HepG2 (cell line): ENCODE results near the gene NAT14. TPM values are rescaled to one million over a fixed set of nuclear protein-coding genes. Genes with fewer than 3 reads are reported as not detected.

Experiments used
- CAMTA2 ChIP-seq: sonication (generic); formaldehyde crosslinking; IDR thresholded peaks from 2 replicates; pipeline ENCODE4 v1.4.0; 2020; ENCODE audit warnings: mild to moderate bottlenecking, missing genetic modification reagents, borderline replicate concordance
- CENPT ChIP-seq: sonication (generic); formaldehyde crosslinking; IDR thresholded peaks from 2 replicates; pipeline ENCODE4 v1.8.0; 2022; ENCODE audit warnings: low read depth, mild to moderate bottlenecking, moderate library complexity, missing genetic modification reagents
- DNMT1 ChIP-seq: sonication (generic); formaldehyde crosslinking; IDR thresholded peaks from 2 replicates; pipeline ENCODE4 v1.5.1; 2020; ENCODE audit warnings: mild to moderate bottlenecking, missing genetic modification reagents
- E2F1 ChIP-seq: sonication (generic); formaldehyde crosslinking; IDR thresholded peaks from 2 replicates; pipeline ENCODE4 v1.5.0; 2020; ENCODE audit warnings: missing genetic modification reagents
- ETS1 ChIP-seq: sonication (generic); formaldehyde crosslinking; IDR thresholded peaks from 2 replicates; pipeline ENCODE4 v1.4.0; 2020; ENCODE audit warnings: missing genetic modification reagents
- HHEX ChIP-seq: IDR thresholded peaks from 2 replicates; pipeline ENCODE4 v1.6.1; 2016; ENCODE audit warnings: control low read depth
- HOMEZ ChIP-seq: IDR thresholded peaks from 2 replicates; pipeline ENCODE4 v1.6.1; 2016; ENCODE audit warnings: low read depth
- KDM2A ChIP-seq: sonication (generic); formaldehyde crosslinking; IDR thresholded peaks from 2 replicates; pipeline ENCODE4 v1.4.0; 2020; ENCODE audit warnings: low read depth, missing genetic modification reagents, borderline replicate concordance
- MEIS1 ChIP-seq: sonication (generic); formaldehyde crosslinking; IDR thresholded peaks from 2 replicates; pipeline ENCODE4 v1.9.0; 2021; ENCODE audit warnings: mild to moderate bottlenecking, missing genetic modification reagents, moderate library complexity, borderline replicate concordance
- NFIB ChIP-seq: sonication (generic); formaldehyde crosslinking; IDR thresholded peaks from 2 replicates; pipeline ENCODE4 v1.9.0; 2021; ENCODE audit warnings: missing genetic modification reagents, mild to moderate bottlenecking, borderline replicate concordance
- NRL ChIP-seq: sonication (generic); formaldehyde crosslinking; IDR thresholded peaks from 2 replicates; pipeline ENCODE4 v1.5.0; 2020; ENCODE audit warnings: missing genetic modification reagents, mild to moderate bottlenecking, moderate library complexity, borderline replicate concordance
- RBM22 ChIP-seq: fragments of 200-400 bp; formaldehyde crosslinking; optimal IDR thresholded peaks from 2 replicates; pipeline ENCODE3; 2017; ENCODE audit warnings: mild to moderate bottlenecking, low read length, moderate library complexity
- RNF2 ChIP-seq: fragments of 450-650 bp; conservative IDR thresholded peaks from 2 replicates; pipeline ENCODE4 v1.6.1; 2016; ENCODE audit warnings: low read depth
- SSRP1 ChIP-seq: IDR thresholded peaks from 2 replicates; pipeline ENCODE4 v1.6.1; 2016; ENCODE audit warnings: control low read depth
- THAP9 ChIP-seq: sonication (generic); formaldehyde crosslinking; IDR thresholded peaks from 2 replicates; pipeline ENCODE4; 2020; ENCODE audit warnings: missing genetic modification reagents, mild to moderate bottlenecking, borderline replicate concordance
- ZNF296 ChIP-seq: sonication (generic); formaldehyde crosslinking; conservative IDR thresholded peaks from 2 replicates; pipeline ENCODE4 v1.5.0; 2020; ENCODE audit warnings: mild to moderate bottlenecking, missing genetic modification reagents
- ZNF34 ChIP-seq: sonication (generic); formaldehyde crosslinking; IDR thresholded peaks from 2 replicates; pipeline ENCODE4 v1.4.0; 2020; ENCODE audit warnings: mild to moderate bottlenecking, missing genetic modification reagents, borderline replicate concordance
- ZNF382 ChIP-seq: sonication (generic); formaldehyde crosslinking; IDR thresholded peaks from 2 replicates; pipeline ENCODE4 v1.5.0; 2020; ENCODE audit warnings: missing genetic modification reagents, mild to moderate bottlenecking, borderline replicate concordance
- ZNF543 ChIP-seq: sonication (generic); formaldehyde crosslinking; IDR thresholded peaks from 2 replicates; pipeline ENCODE4 v1.4.0; 2020; ENCODE audit warnings: mild to moderate bottlenecking, missing genetic modification reagents
- ZNF572 ChIP-seq: sonication (generic); formaldehyde crosslinking; IDR thresholded peaks from 2 replicates; pipeline ENCODE4 v1.5.1; 2020; ENCODE audit warnings: mild to moderate bottlenecking, missing genetic modification reagents
- ZNF678 ChIP-seq: sonication (generic); formaldehyde crosslinking; IDR thresholded peaks from 2 replicates; pipeline ENCODE4 v1.4.0; 2020; ENCODE audit warnings: mild to moderate bottlenecking, missing genetic modification reagents
- ZNF773 ChIP-seq: sonication (generic); formaldehyde crosslinking; IDR thresholded peaks from 2 replicates; pipeline ENCODE4 v1.4.0; 2020; ENCODE audit warnings: missing genetic modification reagents, borderline replicate concordance
- polyA plus RNA-seq, 8 experiments: library from polyadenylated mRNA; depleted of rRNA in 3 of 8; stranded (reverse) in 7 of 8; unstranded in 1 of 8; fragments of >200 nt; fragmentation: Illumina TruSeq in 4 of 8; extraction: Trizol in 4 of 8; gene quantifications; 2 replicates each; pipeline versions ENCODE4 v1.2.1 to v1.2.3, GENCODE V29; 2011 to 2016; ENCODE audit warnings: low read depth in 4 of 8, missing spikeins in 1 of 8, mixed read lengths in 1 of 8; ENCODE audit not compliant: insufficient read depth in 1 of 8
- total RNA-seq, 5 experiments: library from RNA; depleted of rRNA; stranded (reverse); fragments of >200 nt; fragmentation: Illumina TruSeq; extraction: Trizol; gene quantifications; 2 replicates each; pipeline ENCODE4 v1.2.3, GENCODE V29; 2016; ENCODE audit warnings: low read depth in 1 of 5
- TF ChIP-seq, protein P1 (sequence below): sonication (generic); formaldehyde crosslinking; IDR thresholded peaks from 2 replicates; pipeline ENCODE4 v1.5.0; 2020; ENCODE audit warnings: missing genetic modification reagents, mild to moderate bottlenecking, borderline replicate concordance

Gene NAT14
- total and polyA plus RNA-seq, 2 of the 13 experiments (the other 11 are each of a cell fraction or from before 2014, with no cell fraction given), result 20.7 to 22.3 TPM

DNA sequence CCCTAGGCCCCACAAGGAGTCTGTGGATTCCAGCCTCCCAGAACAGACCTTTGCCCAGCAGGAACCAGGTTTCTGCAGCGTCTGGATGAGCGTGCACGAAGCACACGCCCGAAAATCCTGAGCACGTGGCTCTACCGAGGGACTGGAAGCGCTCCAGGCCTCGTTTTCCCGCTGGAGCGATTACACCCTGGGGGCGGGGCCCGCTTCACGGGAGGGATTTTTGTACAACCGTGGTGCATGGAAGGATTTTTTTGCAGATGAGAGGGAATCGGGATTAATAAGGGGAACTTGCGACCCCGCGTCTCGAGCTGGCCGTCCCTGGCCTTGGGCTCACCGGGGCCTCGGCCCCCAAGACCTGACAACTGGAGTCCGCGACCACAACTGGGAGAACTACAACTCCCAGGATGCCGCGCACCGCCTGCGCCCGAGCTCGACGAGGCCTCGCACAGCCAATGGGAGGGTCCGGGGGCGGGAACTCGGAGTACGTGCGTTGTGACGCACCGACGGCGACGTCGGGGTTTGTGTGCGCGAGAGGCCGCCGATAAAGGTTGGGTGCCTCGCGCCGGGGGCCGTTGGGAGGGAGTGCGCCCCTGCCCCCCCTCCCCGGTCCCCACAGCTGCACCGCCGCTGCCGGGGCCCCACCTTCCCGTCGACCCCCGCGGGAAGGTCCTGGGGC, 8.8 kb upstream of the NAT14 start, which contains the start of gene ZNF628 (continued):
- TF ChIP-seq THAP9 (CRISPR knock-in tag) (peak; percentile 71; the same call in 1 of the 2 replicates), ZNF773 (CRISPR knock-in tag) (peak; percentile 90; the same call in 1 of the 2 replicates), RNF2 (peak; percentile 95), ZNF543 (0 out of 2 replicates have a peak, but pooled peaks have one; percentile 34), ZNF382 (CRISPR knock-in tag) (no peak), NRL (CRISPR knock-in tag) (peak; percentile 94), E2F1 (CRISPR knock-in tag) (0 out of 2 replicates have a peak, but pooled peaks have one; percentile 33), MEIS1 (CRISPR knock-in tag) (no peak), SSRP1 (CRISPR knock-in tag) (no peak), ETS1 (peak; percentile 82; the same call in 1 of the 2 replicates), ZNF296 (CRISPR knock-in tag) (0 out of 2 replicates have a peak, but pooled peaks have one; percentile 61), DNMT1 (CRISPR knock-in tag) (no peak), CAMTA2 (CRISPR knock-in tag) (no peak), RBM22 (no peak), ZNF572 (no peak), HHEX (CRISPR knock-in tag) (no peak), NFIB (CRISPR knock-in tag) (no peak), ZNF678 (CRISPR knock-in tag) (peak; percentile 70), ZNF34 (CRISPR knock-in tag) (no peak), KDM2A (CRISPR knock-in tag) (peak; percentile 77), HOMEZ (CRISPR knock-in tag) (0 out of 2 replicates have a peak, but pooled peaks have one; percentile 42), CENPT (CRISPR knock-in tag) (no peak)
- TF ChIP-seq, protein P1, sequence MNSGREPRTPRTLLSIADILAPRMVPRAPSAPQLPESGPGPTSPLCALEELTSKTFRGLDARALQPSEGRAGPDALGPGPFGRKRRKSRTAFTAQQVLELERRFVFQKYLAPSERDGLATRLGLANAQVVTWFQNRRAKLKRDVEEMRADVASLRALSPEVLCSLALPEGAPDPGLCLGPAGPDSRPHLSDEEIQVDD (CRISPR knock-in tag), result peak; percentile 75; the same call in 1 of the 2 replicates
